H54 (cell line): ENCODE data around the gene PDZD2.
"Not testable (repeated sequence)": the region's sequence is repeated elsewhere in the genome, so short reads cannot be mapped to it uniquely, and the experiment has no call there.

ENCODE experiments used
- DNase-seq: peaks from one replicate; pipeline ENCODE4 v3.0.0; 2011; ENCODE audit warnings: low spot score, mixed read lengths; ENCODE audit not compliant: insufficient read length
- FAIRE-seq: peaks from 3 replicates; lab custom pipeline; 2011; peaks lifted over from hg19 to GRCh38; lab: Jason Lieb, UNC
- POLR2A ChIP-seq: IDR thresholded peaks from 2 replicates; pipeline ENCODE4 v1.6.1; 2011; ENCODE audit warnings: low read depth, mild to moderate bottlenecking, low read length

The PDZD2 gene

GRCh38 chr5:32030686-32031085, 391.8 kb downstream of the PDZD2 start:
- no peak for DNase-seq
- TF ChIP-seq POLR2A: no peak
- no peak for FAIRE-seq

GRCh38 chr5:32031089-32031488, 392.2 kb downstream of the PDZD2 start:
- TF ChIP-seq POLR2A: no peak
- no peak for DNase-seq
- no peak for FAIRE-seq

- DNase-seq: no peak
- TF ChIP-seq POLR2A: no peak
- FAIRE-seq: no peak
These were observed 399.6 kb downstream of the PDZD2 start for GRCh38 chr5:32038523-32038922.

GRCh38 chr5:32039133-32039532, 400.2 kb downstream of the PDZD2 start:
- DNase-seq, FAIRE-seq: not testable (repeated sequence)

- FAIRE-seq, DNase-seq: not testable (repeated sequence)
These were observed 400.7 kb downstream of the PDZD2 start for GRCh38 chr5:32039601-32040000.

- not testable (repeated sequence) for DNase-seq, FAIRE-seq
These were observed 401.3 kb downstream of the PDZD2 start for GRCh38 chr5:32040181-32040695.

GRCh38 chr5:32042551-32042961, 403.6 kb downstream of the PDZD2 start:
- TF ChIP-seq POLR2A: no peak
- FAIRE-seq (no peak), DNase-seq (no peak)

- TF ChIP-seq POLR2A: no peak
- DNase-seq (no peak), FAIRE-seq (no peak)
These were observed 404.2 kb downstream of the PDZD2 start for GRCh38 chr5:32043105-32043504.

- FAIRE-seq (no peak), DNase-seq (no peak)
- no peak for TF ChIP-seq POLR2A
These were observed 405.5 kb downstream of the PDZD2 start for GRCh38 chr5:32044434-32044833.

GRCh38 chr5:32044939-32045338, 406.0 kb downstream of the PDZD2 start:
- no peak for TF ChIP-seq POLR2A
- FAIRE-seq (no peak), DNase-seq (peak; percentile 59)

GRCh38 chr5:32047056-32047455, 408.1 kb downstream of the PDZD2 start:
- DNase-seq (no peak), FAIRE-seq (no peak)
- TF ChIP-seq POLR2A: no peak

- no peak for TF ChIP-seq POLR2A
- no peak for FAIRE-seq
- no peak for DNase-seq
These were observed 412.9 kb downstream of the PDZD2 start for GRCh38 chr5:32051796-32052195.

- DNase-seq (no peak), FAIRE-seq (no peak)
- TF ChIP-seq POLR2A: no peak
These were observed 417.2 kb downstream of the PDZD2 start for GRCh38 chr5:32055891-32056866.

GRCh38 chr5:32057187-32058096, 418.5 kb downstream of the PDZD2 start:
- DNase-seq (peak; percentile 33), FAIRE-seq (no peak)
- no peak for TF ChIP-seq POLR2A
